IMR-90 (cell line): ENCODE measurements around the gene SMARCAD1. TPM values are rescaled to one million over a fixed set of nuclear protein-coding genes. Genes with fewer than 3 reads are reported as not detected.

Experiments
- ATAC-seq: fragments of 200-7000 bp; cut with Tn5 transposase; 2 replicates; pipeline ENCODE4 v1.9.1; 2020; ENCODE audit warnings: low read depth, mild to moderate bottlenecking, moderate library complexity
- BruUV-seq: library from RNA; stranded (reverse); fragments of 400-500 nt; replicated peaks from 2 replicates; lab custom pipeline; 2021; lab: Mats Ljungman, UMichigan
- CTCF ChIA-PET: fragments of 300-600 bp; formaldehyde crosslinking; extraction: SDS; loops from one replicate; lab custom pipeline; 2021; ENCODE audit warnings: antibody characterized with exemption; lab: Yijun Ruan, JAX
- POLR2A ChIA-PET: fragments of 300-600 bp; sonication (Branson Sonifier 250); formaldehyde crosslinking; loops from one replicate; lab custom pipeline; 2022; ENCODE audit warnings: antibody characterized with exemption; ENCODE audit not compliant: unreplicated experiment; lab: Charles Lee
- DNase-seq: peaks from one replicate; pipeline ENCODE4 v3.0.0; 2013
- H2AFZ ChIP-seq: replicated peaks from 2 replicates; pipeline ENCODE3; 2013; ENCODE audit warnings: low read length, mild to moderate bottlenecking; ENCODE audit not compliant: poor library complexity
- H2AK5ac ChIP-seq: 2 replicates; pipeline ENCODE4 v1.6.1; 2013; ENCODE audit warnings: low read depth, low read length, inconsistent platforms
- H2AK9ac ChIP-seq: replicated peaks from 2 replicates; pipeline ENCODE3; 2013; ENCODE audit warnings: mild to moderate bottlenecking, low read depth, low read length, moderate library complexity; ENCODE audit not compliant: poor library complexity
- H2BK120ac ChIP-seq: 2 replicates; pipeline ENCODE4 v1.6.1; 2013; ENCODE audit warnings: low read depth, low read length, inconsistent platforms
- H2BK15ac ChIP-seq: 3 replicates; pipeline ENCODE4 v1.6.1; 2013; ENCODE audit warnings: low read depth, low read length, inconsistent platforms
- H2BK20ac ChIP-seq: 2 replicates; pipeline ENCODE4 v1.6.1; 2013; ENCODE audit warnings: low read depth, mild to moderate bottlenecking, inconsistent platforms, low read length, moderate library complexity
- H2BK5ac ChIP-seq: 2 replicates; pipeline ENCODE4 v1.6.1; 2013; ENCODE audit warnings: mild to moderate bottlenecking, low read depth, low read length, inconsistent platforms; ENCODE audit not compliant: poor library complexity, severe bottlenecking
- H3K14ac ChIP-seq: replicated peaks from 2 replicates; pipeline ENCODE4 v1.6.1; 2013; ENCODE audit warnings: low read depth, low read length, inconsistent platforms
- H3K18ac ChIP-seq: 2 replicates; pipeline ENCODE4 v1.6.1; 2013; ENCODE audit warnings: low read depth, low read length, control low read depth
- H3K23ac ChIP-seq: 2 replicates; pipeline ENCODE4 v1.6.1; 2013; ENCODE audit warnings: low read depth, low read length, inconsistent platforms
- H3K27ac ChIP-seq: 2 replicates; pipeline ENCODE4 v1.5.1; 2013; ENCODE audit warnings: mild to moderate bottlenecking, control low read depth, low read length; ENCODE audit not compliant: insufficient read depth
- H3K27me3 ChIP-seq: 2 replicates; pipeline ENCODE4 v1.6.1; 2013; ENCODE audit warnings: low read length; ENCODE audit not compliant: control insufficient read depth, insufficient read depth
- H3K36me3 ChIP-seq: 2 replicates; pipeline ENCODE4 v1.6.1; 2013; ENCODE audit warnings: low read length, mixed read lengths; ENCODE audit not compliant: control insufficient read depth, insufficient read depth
- H3K4ac ChIP-seq: 2 replicates; pipeline ENCODE4 v1.6.1; 2013; ENCODE audit warnings: low read depth, low read length, inconsistent platforms
- H3K4me1 ChIP-seq: 2 replicates; pipeline ENCODE4 v1.6.1; 2013; ENCODE audit warnings: low read length, mixed read lengths; ENCODE audit not compliant: control insufficient read depth, insufficient read depth
- H3K4me2 ChIP-seq: 2 replicates; pipeline ENCODE4 v1.6.1; 2013; ENCODE audit warnings: low read depth, mild to moderate bottlenecking, control low read depth, low read length, moderate library complexity
- H3K4me3 ChIP-seq: 2 replicates; pipeline ENCODE4 v1.5.1; 2013; ENCODE audit warnings: low read depth, mild to moderate bottlenecking, control low read depth, low read length, moderate library complexity; ENCODE audit not compliant: insufficient read depth
- H3K56ac ChIP-seq: 2 replicates; pipeline ENCODE4 v1.6.1; 2013; ENCODE audit warnings: low read length, inconsistent platforms; ENCODE audit not compliant: insufficient read depth; ENCODE audit errors: extremely low read depth
- H3K79me1 ChIP-seq, 2 experiments: 2 replicates each; pipeline ENCODE4 v1.6.1; 2013; ENCODE audit warnings: low read length in 2 of 2, inconsistent platforms in 1 of 2, low read depth in 1 of 2
- H3K9ac ChIP-seq: 2 replicates; pipeline ENCODE4 v1.6.1; 2013; ENCODE audit warnings: low read depth, low read length, control low read depth
- H3K9me1 ChIP-seq: 2 replicates; pipeline ENCODE4 v1.6.1; 2013; ENCODE audit warnings: low read length, inconsistent platforms; ENCODE audit not compliant: insufficient read depth
- H3K9me3 ChIP-seq: 2 replicates; pipeline ENCODE4 v1.6.1; 2013; ENCODE audit warnings: low read length; ENCODE audit not compliant: control insufficient read depth, insufficient read depth
- H4K20me1 ChIP-seq: 2 replicates; pipeline ENCODE4 v1.6.1; 2013; ENCODE audit warnings: low read length, inconsistent platforms; ENCODE audit not compliant: insufficient read depth
- H4K5ac ChIP-seq: 2 replicates; pipeline ENCODE4 v1.6.1; 2013; ENCODE audit warnings: mild to moderate bottlenecking, low read depth, low read length, control low read depth
- H4K8ac ChIP-seq, 2 experiments: 2 replicates each; pipeline ENCODE4 v1.6.1; 2013; ENCODE audit warnings: low read depth in 2 of 2, low read length in 2 of 2, control low read depth in 1 of 2, inconsistent platforms in 1 of 2
- H4K91ac ChIP-seq: 2 replicates; pipeline ENCODE4 v1.6.1; 2013; ENCODE audit warnings: low read depth, low read length, inconsistent platforms; ENCODE audit not compliant: insufficient read depth
- BHLHE40 ChIP-seq: fragments of 150-350 bp; IDR thresholded peaks from 2 replicates; pipeline ENCODE4 v1.6.1; 2016; ENCODE audit warnings: mild to moderate bottlenecking, low read depth, low read length
- CEBPB ChIP-seq: IDR thresholded peaks from 2 replicates; pipeline ENCODE4 v1.6.1; 2012; ENCODE audit warnings: low read depth, low read length, improper control_type of control experiment
- CHD1 ChIP-seq: IDR thresholded peaks from 2 replicates; pipeline ENCODE4 v1.6.1; 2012; ENCODE audit warnings: low read depth, low read length, improper control_type of control experiment
- CTCF ChIP-seq: conservative IDR thresholded peaks from 2 replicates; pipeline ENCODE4 v1.5.1; 2012; ENCODE audit warnings: mild to moderate bottlenecking, low read depth, low read length, improper control_type of control experiment
- ELK1 ChIP-seq: fragments of 150-350 bp; IDR thresholded peaks from 2 replicates; pipeline ENCODE4 v1.6.1; 2016; ENCODE audit warnings: low read depth, mild to moderate bottlenecking, low read length, moderate library complexity, borderline replicate concordance
- FOS ChIP-seq: fragments of 150-350 bp; IDR thresholded peaks from 2 replicates; pipeline ENCODE4 v1.6.1; 2016; ENCODE audit warnings: low read depth, low read length
- MAFK ChIP-seq: IDR thresholded peaks from 2 replicates; pipeline ENCODE4 v1.6.1; 2012; ENCODE audit warnings: low read depth, low read length, improper control_type of control experiment
- MAZ ChIP-seq: IDR thresholded peaks from 2 replicates; pipeline ENCODE4 v1.6.1; 2012; ENCODE audit warnings: low read depth, mild to moderate bottlenecking, low read length, improper control_type of control experiment, moderate library complexity, borderline replicate concordance
- MXI1 ChIP-seq: IDR thresholded peaks from 2 replicates; pipeline ENCODE4 v1.6.1; 2012; ENCODE audit warnings: low read depth, mild to moderate bottlenecking, low read length, moderate library complexity, borderline replicate concordance
- NFE2L2 ChIP-seq: fragments of 150-350 bp; IDR thresholded peaks from 2 replicates; pipeline ENCODE4 v1.6.1; 2016; ENCODE audit warnings: low read depth, mild to moderate bottlenecking, low read length
- POLR2A ChIP-seq: IDR thresholded peaks from 2 replicates; pipeline ENCODE4 v1.6.1; 2012; ENCODE audit warnings: mild to moderate bottlenecking, low read depth, low read length
- RAD21 ChIP-seq: IDR thresholded peaks from 2 replicates; pipeline ENCODE4 v1.6.1; 2012; ENCODE audit warnings: low read length, improper control_type of control experiment
- RCOR1 ChIP-seq: IDR thresholded peaks from 2 replicates; pipeline ENCODE4 v1.6.1; 2012; ENCODE audit warnings: mild to moderate bottlenecking, low read length, improper control_type of control experiment; ENCODE audit not compliant: insufficient replicate concordance
- RFX5 ChIP-seq: IDR thresholded peaks from 2 replicates; pipeline ENCODE4 v1.8.0; 2012; ENCODE audit warnings: low read depth, mild to moderate bottlenecking, low read length, moderate library complexity
- SMC3 ChIP-seq: fragments of 150-350 bp; IDR thresholded peaks from 2 replicates; pipeline ENCODE4 v1.6.1; 2016; ENCODE audit warnings: low read depth, mild to moderate bottlenecking, antibody characterized with exemption, low read length, moderate library complexity
- USF2 ChIP-seq: fragments of 150-350 bp; IDR thresholded peaks from 2 replicates; pipeline ENCODE4 v1.6.1; 2017; ENCODE audit warnings: mild to moderate bottlenecking, antibody characterized with exemption, low read length, low read depth
- WGBS, 2 experiments: methylation state at CpG; one replicate each; pipeline versions ENCODE4 v1.1.5 to v1.1.7; 2013; ENCODE audit warnings: missing lambda C conversion rate in 2 of 2; ENCODE audit not compliant: insufficient read length in 1 of 2; ENCODE audit errors: extremely low coverage in 2 of 2; 5-methylcytosine and 5-hydroxymethylcytosine counted together
- dilution Hi-C: fragments of 300-500 bp; cut with HindIII; formaldehyde crosslinking; loops from one replicate; pipeline ENCODE4 v1.14.3; 2018; ENCODE audit warnings: low sequenced_read_pairs; ENCODE audit not compliant: unreplicated experiment
- in situ Hi-C: fragments of 300-500 bp; cut with MboI; formaldehyde crosslinking; loops from 3 replicates; pipeline ENCODE4 v1.14.3; 2019; ENCODE audit warnings: low sequenced_read_pairs, inconsistent platforms, mixed read lengths
- intact Hi-C: fragments of 100-400 bp; cut with micrococcal nuclease; formaldehyde crosslinking; loops from 2 replicates; pipeline ENCODE4 v1.10.0; 2022
- polyA plus RNA-seq, 3 experiments: library from polyadenylated mRNA; depleted of rRNA; stranded (reverse); fragments of >200 nt; gene quantifications; 2 replicates each; pipeline ENCODE4 v1.2.3, GENCODE V29; 2012; ENCODE audit warnings: low replicate concordance in 1 of 3
- total RNA-seq: library from RNA; depleted of rRNA; stranded (reverse); fragments of >200 nt; gene quantifications from 2 replicates; pipeline ENCODE4 v1.2.3, GENCODE V29; 2012

The SMARCAD1 gene
- total and polyA plus RNA-seq, 2 of the 4 experiments (the other 2 are of a cell fraction) = 12.3 to 35.3 TPM

- no peak overlapping the region for H2BK20ac ChIP-seq
- no peaks in the 10 kb centered on the region for H4K20me1 ChIP-seq
- no peak overlapping the region for H2AK9ac ChIP-seq
- H4K5ac ChIP-seq = no peak overlapping the region
- no peaks in the 10 kb centered on the region for H3K27me3 ChIP-seq
- H3K9me3 ChIP-seq = no peaks in the 10 kb centered on the region
- TF ChIP-seq SMC3 (no peak), RAD21 (no peak), NFE2L2 (no peak), CHD1 (no peak), FOS (no peak), POLR2A (no peak), CTCF (no peak), MAFK (no peak), USF2 (no peak), ELK1 (no peak), CEBPB (no peak), BHLHE40 (no peak), RFX5 (no peak), MXI1 (no peak), MAZ (no peak), RCOR1 (no peak)
- H2AFZ ChIP-seq = no peak overlapping the region
- dilution Hi-C loops (no loop called here), intact Hi-C loops (no loop called here), in situ Hi-C loops (no loop called here)
- H2BK15ac ChIP-seq = no peak overlapping the region
- no peaks in the 10 kb centered on the region for H3K9me1 ChIP-seq
- ATAC-seq (no peak), DNase-seq (no peak)
- no peak overlapping the region for H3K4ac ChIP-seq
- no peak overlapping the region for H3K14ac ChIP-seq
- H3K18ac ChIP-seq = no peak overlapping the region
- H3K4me3 ChIP-seq = no peak overlapping the region
- no peaks in the 10 kb centered on the region for H3K79me1 ChIP-seq
- no peak overlapping the region for H3K27ac ChIP-seq
- H3K4me2 ChIP-seq = no peak overlapping the region
- ChIA-PET CTCF (no interaction called here), POLR2A (no interaction called here)
- no peaks in the 10 kb centered on the region for H3K36me3 ChIP-seq
- BruUV-seq = no TSS peak
- 70% methylated on average over 2 of the region's 2 CpGs; no CpG with 5 or more reads in 1 of the 2 experiments for WGBS, 2 experiments
- H3K9ac ChIP-seq = no peak overlapping the region
- H2BK5ac ChIP-seq = no peak overlapping the region
- no peak overlapping the region for H2AK5ac ChIP-seq
- no peaks in the 10 kb centered on the region for H3K4me1 ChIP-seq
- no peak overlapping the region for H3K56ac ChIP-seq
- no peak overlapping the region for H4K91ac ChIP-seq
- no peak overlapping the region for H3K23ac ChIP-seq
- no peak overlapping the region for H4K8ac ChIP-seq
- no peak overlapping the region for H2BK120ac ChIP-seq
Observed at GRCh38 chr4:94177822-94178221, 29.8 kb upstream of the SMARCAD1 start.
